T1000 (cell line): ENCODE results near the gene FAXDC2.

Experiments used
- DNase-seq: peaks from one replicate; lab custom pipeline; 2025; ENCODE audit warnings: mixed read lengths; lab: John Stamatoyannopoulos, UW

Gene FAXDC2

DNA sequence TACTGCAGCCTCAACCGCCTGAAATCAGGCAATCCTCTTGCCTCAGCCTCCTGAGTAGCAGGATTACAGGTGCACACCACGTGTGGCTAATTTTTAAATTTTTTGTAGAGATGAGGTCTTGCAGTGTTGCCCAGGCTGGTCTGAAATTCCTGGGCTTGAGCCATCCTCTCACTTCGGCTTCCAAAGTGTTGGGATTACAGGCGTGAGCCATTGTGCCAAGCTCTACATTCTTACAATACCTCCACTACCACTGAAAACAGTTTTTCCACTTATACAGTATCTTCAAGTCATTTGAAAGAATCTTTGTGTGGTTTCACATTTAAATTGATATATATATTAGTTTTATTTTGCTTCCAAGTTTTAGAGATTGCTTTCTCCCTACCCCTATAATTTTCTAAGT is 52.6 kb downstream of the FAXDC2 start:
- no peak for DNase-seq

DNA sequence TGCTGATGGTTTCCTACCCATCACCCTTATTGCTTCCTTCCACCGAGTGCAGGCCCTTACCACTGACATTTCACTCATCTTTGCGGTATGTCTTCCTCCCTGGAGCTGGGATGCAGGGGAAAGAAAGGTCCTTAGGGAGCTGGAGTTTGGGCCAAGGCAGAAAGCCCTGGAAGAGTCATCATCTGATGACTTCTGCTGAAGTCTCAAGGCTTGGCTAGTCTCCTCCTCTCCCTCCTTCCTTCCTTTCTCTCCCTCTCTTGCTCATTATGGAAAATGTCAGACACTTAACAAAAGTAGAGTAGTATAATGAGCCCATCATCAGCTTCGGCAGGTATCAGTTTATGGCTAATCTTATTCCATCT is 55.2 kb downstream of the FAXDC2 start:
- DNase-seq = no peak

DNA sequence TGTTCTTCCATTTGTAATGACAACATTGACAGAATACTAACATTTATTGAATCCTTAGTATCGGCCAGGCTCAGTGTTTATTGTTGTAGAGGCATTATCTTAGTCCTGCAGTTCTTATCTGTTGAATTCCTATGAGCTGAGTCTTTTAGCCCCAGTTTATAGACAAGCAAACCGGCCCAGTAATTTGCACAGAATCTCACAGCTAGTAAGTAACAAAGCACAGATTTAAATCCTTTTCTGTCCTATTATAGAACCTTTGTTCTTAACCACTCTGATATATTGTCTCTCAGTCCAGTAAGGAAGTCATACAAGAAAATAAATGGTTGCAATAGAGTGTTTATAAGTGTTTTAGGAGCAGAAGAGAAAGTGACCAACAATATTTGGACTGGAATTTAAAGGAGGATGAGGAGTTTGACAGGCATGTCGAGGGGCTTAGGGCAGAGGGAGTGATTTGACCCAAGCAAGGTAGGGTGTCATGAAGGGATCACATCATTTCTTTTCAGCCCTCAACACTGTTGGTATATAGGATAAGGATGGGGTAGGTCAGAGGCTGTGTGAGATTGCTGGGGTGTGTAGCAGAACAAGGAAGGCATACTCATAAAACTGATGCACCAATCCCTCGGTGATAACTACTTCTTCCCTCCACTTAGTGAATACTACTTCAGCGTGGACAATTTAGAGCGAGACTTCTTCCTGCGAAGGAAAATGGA is 55.7 kb downstream of the FAXDC2 start:
- no peak for DNase-seq

DNA sequence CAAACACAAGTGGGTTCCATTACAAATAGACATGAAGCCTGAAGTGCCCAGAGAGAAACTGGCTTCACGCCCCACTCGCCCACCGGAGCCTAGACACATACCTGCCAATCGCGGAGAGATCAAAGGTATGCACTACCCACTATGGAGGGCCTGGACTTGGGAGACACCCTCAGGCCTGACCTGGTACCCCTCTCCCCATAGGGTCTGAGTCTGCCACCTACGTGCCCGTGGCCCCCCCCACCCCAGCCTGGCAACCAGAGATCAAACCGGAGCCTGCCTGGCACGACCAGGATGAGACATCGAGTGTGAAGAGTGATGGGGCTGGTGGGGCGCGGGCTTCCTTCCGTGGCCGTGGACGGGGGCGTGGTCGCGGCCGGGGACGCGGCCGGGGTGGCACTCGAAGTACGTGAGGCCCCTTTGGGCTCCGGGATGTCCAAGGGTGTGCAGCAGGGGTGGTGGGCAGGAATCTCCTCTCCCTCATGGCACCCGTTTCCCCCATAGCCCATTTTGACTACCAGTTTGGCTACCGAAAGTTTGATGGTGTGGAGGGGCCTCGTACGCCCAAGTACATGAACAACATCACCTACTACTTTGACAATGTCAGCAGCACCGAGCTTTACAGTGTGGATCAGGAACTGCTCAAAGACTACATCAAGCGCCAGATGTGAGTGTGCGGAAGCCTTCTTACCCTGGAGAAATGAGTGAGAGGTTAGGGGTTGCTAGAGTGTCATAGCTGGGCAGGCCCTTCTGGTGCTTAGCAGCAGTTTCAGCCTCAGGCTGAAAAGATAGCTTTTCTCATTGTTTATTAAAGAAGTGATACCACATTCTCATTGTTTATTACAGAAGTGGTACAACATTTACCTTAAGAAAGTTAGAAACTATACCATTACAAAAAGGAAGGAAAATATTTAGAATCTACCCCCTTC is 56.5 kb downstream of the FAXDC2 start:
- no peak for DNase-seq

DNA sequence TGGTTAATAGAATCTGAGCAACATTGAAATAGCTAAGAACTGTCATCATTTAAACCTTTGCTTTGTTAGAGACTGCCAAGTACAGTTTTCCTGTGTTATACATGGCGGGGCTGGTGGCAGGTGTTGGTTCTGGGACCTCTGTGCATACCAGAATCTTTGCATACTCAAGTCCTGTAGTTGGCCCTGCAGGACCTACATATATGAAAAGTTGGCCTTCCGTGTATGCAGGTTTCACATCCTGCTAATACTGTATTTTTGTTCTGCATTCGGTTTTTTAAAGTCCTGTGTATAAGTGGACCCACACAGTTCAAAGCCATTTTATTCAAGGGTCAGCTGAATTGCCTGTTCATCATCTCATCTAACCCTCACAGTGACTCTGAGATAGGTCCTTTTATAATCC is 58.9 kb downstream of the FAXDC2 start:
- no peak for DNase-seq

DNA sequence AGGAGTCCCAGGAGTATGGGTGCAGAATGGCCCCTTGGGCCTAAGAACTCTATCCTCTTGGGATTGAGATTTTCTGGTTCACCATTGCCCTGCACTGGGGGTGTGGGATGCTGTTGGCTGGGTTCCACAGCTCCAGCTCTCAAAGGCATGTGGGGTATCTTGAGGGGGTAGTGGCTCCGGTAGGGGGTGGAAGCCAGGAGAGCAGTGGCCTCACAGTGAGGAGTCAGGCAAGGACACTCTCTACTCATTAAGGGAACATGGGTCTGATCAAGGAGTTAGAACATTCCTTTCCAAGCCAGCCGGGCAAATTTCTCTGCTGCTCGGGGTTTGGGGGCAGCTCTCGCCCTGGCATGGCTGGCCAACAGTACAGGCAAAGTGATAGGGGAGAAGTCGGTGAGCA is 62.2 kb downstream of the FAXDC2 start:
- no peak for DNase-seq

DNA sequence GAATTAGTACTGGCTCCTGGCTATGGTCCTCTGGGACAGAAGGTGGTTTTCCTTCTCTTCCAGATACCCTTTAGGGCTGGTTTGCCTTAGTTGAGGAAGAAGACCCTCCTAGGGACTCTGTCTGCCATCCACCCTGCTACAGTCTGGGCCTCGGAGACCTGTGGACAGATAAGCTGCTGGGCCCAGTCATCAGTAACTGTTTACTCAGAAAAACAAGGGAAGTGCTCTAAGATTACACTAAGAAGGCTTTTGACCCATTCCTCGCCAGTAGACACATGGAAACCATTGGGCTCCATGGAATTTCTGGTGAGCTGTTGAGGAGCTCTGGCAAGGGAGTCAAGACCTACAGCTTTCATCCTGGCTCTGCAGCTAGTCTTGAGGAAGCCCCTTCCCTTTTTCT is 64.0 kb downstream of the FAXDC2 start:
- no peak for DNase-seq

DNA sequence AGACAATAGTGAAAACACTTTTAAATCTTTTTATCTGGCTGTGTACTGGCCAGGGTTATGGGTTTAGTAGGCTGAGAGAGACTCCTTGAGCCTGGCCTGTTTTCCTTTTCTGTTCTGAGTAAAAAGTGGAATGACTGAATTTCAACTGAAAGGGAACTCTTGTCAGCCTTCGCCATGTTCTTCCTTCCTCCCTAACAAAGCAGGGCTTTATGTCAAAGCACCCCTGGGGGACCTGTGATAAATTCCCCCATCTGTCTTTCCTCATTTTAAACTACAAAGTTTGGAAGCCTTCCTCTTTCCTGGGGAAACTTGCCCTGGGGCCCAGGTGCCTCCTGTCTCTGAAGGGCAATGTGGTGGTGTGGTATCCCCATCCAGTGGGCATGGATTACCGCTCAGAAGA is 65.5 kb downstream of the FAXDC2 start:
- no peak for DNase-seq

DNA sequence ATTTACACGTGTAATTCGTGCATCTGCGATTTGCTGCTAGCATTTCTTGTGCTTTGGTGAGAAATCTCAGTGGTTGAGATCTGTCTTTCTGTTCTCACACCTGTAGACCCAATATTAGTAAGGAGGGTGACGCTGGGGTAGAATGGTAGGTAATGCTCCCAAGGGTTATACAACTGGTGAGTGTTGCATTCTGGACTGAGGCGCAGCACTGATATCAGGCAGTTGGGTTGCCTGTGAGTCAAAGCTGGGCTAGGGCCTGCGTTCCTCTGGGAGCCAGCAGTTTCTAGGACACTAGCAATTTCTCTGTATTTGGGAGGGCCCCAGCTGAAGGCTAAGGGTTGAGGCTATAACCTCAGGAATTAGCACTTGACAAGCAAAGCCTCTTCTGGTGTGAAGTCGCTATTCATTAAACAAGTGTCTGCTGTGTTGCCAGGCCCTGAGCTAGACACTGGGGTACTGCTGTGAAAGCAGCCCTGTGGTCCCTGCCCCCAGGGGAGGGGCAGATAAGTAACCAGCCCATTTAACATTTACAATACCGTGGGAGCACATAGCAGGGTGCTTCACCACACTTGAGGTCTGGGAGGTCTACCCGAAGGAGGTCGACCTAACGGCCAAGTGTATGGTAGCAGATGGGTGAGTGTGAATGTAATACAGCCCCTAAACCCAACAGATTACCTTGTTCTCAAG is 66.5 kb downstream of the FAXDC2 start:
- no peak for DNase-seq

DNA sequence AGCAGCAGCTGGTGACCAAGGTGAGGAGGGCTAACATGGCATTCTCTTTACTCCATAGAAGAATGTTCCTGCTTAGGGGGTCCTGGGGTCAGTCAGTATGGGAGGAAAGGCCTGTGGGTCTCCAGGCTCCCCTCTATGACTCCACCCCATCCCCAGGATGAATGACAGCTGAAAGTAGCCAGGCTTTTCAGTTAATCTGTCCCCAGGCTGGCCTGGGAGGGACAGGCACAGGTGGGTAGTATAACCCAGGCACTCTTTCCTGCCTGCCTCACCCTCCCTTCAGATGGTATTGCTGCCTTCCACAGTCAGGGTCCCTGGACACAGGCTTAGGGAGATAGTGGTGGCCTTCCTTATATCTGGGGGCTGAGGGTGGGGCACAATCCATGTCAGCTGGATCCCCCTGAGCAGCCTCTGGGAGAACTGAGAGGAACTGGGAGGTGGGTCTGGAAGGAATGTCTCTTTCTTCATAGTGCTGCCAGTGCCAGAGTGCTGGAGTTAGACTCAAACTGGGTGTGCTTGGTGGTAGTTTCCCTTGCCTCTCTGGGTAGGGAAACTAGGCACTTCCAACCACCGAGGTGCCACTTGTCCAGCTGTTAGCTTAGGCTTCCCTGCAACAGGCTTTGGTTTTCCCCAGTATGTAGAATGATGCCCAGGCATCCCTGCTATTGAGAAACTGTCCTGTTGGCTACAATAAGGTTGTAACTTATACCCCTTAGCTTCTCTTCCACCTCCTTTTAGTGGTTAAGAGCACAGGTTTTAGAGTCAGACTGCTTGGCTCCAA is 67.4 kb downstream of the FAXDC2 start:
- no peak for DNase-seq

DNA sequence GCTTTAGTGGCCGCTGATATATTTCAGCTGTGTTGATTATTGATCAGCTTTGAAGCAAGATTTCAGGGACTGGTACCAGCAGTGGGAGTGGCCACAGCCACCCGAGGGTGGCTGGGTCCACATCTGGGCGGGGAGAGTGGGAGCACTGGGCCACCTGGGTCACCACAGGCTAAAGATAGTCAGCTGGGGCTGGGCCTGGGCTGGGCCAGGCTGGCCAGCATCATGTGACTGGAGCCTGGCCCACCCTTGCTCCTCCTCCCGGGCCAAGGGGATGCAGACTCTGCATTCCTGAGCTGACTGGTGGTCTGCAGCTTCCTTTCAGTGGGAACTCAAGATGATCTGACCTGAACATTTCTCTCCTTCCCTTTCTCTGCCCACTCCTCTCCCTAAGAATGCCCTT is 68.1 kb downstream of the FAXDC2 start:
- DNase-seq = no peak

DNA sequence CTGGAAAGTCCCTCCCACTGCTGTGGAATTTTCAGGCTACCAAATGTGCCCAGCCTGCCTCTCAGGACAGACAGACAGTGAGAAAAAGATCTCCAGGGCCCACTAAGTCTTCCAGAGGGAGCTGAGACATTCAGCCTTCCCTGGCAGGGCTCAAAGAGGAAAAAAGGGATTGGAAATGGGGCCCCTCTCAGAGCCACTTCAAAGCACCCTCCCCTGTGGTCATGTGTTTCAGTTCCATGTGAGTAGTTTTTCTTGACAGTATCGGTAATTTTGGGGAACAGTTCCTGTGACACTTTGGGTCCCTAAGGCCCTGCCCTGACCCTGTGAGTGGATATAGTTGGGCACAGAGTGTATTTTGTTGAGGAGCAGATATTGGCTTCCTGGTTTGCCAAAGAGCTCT is 70.3 kb downstream of the FAXDC2 start:
- DNase-seq = no peak

DNA sequence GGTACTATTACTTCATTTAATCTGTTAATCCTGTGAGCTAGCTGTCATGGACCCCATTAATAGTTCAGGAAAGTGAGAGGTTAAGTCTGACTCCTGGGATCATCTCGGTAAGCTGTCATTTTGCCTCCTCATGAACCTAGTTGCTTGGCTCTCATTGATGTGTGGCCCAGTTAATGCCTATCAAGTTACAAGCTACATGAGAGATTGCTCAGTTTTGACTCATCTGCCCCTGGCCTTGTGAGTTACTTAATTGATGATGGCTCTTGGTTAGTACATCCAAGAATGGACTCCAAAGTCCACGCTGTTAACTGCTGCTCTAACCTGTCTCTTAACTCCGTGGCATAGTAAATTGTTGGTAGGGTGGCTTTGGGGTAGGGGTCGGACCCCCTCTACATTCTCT is 71.3 kb downstream of the FAXDC2 start:
- peak; percentile 6 for DNase-seq

DNA sequence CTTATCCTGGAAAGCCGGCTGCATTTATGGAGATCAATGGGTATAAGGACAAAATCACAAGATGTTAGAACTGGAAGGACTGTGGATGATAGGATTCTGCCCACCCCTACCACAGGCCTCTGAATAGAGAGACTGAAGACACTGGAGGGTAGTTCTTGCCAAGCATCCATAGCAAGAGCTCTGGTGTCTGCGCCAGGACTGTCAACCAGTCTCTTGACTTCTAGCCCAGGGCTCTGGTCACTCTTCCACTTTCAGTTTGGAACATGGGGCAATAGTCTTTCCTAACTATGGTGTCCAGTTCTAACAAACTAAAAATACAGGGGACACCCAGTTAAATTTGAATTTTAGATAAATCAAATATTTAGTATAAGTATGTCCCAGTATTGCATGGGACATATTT is 71.9 kb downstream of the FAXDC2 start:
- DNase-seq = no peak

DNA sequence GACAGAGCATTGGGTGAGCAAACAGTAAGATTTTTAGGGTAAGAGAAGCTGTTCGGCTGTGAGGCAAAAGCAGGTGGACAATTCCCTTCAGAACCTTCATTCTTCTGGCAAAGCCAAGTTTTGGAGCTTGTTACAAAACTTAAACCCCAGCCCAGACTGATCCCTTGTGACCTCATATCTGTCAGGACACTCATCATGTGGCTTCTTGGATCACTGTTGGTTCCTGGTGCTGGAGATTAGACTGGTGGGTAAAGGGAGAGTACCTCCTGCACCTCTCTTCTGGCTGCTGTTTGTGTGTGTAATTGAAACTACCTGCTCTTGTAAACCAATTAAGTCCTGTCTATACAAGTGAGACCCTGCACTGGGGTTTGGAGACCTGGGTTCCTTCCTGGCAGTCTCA is 74.2 kb downstream of the FAXDC2 start:
- no peak for DNase-seq

DNA sequence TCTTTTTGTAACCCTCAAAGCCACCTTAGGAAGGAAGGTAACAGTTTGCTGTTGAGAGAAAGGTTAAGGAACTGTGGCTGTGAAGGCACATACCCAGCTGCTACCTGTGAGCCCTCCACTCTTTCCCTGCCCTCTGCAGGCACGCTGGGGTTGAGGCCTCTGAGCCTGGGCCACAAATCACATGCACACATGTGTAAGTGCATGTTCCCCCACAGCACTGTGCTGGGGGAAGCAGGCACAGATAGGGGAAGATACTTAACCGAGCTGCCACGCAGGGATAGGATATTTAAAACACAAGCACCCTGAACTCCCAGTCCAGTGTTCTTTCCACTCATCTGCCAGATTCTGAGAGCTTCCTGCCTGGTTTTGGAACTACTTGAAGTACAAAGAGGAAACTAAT is 77.1 kb downstream of the FAXDC2 start:
- no peak for DNase-seq

DNA sequence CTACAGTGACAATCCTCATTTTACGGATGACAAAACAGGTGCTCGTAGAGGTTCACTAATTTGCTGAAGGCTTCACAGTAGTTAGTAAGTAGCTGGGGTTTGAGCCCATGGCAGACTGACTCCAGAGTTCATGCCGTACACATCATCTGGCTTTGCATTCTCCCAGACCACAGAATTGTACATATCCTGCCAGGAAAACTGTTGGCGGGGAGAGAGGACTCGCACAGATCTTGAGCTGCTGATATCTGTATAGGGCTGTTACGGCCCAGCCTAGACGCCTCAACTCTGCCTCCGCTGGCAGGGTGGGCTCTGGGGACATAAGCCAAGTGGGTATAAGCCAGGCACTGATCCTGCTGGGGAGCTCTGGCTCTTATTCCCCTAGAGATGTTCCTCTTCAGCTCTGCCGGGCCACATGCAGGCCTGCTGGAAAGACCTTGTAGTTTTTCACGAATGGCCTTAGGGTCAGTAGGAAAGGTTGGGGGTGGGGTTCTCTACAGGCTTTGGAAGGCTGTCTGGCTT is 79.0 kb downstream of the FAXDC2 start:
- DNase-seq = no peak

DNA sequence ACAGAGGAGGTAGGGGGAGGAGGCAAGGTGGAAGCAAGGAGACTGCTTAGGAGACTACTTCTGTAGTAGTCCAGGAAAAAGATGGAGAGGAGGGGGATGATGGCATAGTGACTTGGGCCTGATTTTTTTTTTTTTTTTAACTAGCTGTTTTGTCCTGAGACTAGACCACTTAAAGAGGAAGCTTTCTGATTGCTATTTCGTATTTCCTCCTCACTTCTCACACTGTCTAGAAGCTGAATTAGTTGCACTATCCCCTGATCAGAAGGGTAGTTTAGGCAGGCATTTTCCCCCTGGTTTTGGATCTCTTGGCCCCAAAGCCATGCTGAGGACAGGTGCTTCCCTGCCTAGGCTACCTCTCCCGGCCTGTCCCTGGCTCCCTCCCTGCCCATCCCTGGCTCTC is 80.3 kb downstream of the FAXDC2 start:
- no peak for DNase-seq
